NCI-H2227 treated with DMSO at 0.1 percent for 48 hours (cell line): ENCODE data around the gene ZSCAN1.

Source experiments
- DNase-seq: peaks from one replicate; lab custom pipeline; 2025; lab: John Stamatoyannopoulos, UW

ZSCAN1 gene

DNA sequence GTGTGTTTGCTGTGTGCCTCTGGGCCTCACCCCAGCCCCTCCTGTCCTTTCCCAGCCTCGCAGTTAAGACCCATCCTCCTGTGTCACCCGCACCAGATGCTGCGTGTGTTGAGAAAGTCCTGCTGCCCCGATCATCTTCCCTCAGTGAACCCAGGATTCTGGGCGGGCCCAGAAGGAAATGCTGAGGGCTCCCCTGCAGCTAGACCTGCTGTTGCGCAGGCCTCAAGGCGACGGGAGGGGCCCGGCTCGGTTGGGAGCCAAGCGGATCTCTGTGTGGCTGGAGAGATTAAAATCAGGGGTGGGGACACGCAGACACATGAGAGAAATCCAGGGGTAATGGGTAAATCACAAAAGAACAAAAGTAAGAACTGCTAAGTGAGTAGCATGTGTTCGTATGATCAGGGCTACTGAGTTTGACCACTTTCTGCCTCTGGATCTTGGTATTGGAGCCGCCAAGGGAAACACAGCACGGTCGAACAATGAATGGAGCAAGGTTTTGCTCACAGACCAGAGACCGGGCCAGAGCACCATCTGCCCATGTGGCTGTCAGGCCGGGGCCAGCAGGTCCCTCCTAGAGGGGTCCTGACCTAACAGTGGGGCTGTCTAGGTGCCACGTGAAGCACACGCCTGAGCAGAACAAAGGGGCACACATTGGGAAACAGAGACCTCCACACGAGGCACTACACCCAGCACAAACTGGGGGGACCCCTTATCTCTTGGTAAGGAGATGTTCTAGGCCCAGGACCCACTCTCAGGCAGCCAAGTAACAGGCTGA, 7.1 kb downstream of the ZSCAN1 start:
- DNase-seq: no peak

DNA sequence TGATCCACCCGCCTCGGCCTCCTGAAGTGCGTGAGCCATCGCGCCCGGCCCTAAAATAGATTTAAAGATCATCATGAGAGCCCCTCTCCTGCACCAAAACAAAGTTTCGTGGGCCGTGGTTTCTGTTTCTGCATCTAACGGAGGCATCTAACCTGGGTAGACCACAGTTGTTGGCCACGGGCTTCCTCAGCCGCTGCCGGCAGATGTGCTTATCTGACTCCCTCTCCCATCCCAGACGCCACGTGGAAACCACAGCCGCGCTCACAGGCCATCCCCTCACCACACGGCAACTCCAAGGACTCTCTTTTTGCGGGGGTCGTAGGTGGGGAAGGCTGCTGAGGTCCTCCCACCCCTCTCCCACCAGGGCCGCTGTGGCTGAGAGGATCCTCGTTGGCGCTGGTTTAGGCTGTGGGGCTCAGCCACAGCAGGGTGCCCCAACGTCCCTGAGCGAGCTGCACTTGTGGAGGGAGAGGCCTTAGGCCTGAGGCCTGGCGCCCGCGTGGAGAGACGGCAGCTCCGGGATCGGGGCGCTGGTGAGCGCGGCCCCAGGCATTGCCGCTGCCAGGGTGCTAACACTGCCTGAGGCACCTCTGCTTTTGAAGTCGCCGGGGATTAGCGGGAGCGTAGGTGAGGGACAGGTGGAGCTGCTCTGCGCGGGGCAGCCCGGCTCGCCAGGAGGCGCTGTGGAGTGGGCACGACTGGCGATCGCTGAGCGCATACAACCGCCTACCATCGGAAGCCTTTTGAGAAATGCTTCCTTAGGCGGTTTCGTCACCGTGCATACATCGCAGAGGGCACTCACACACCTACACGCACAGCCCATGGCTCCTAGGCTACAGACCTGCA, 8.9 kb downstream of the ZSCAN1 start:
- DNase-seq: no peak

DNA sequence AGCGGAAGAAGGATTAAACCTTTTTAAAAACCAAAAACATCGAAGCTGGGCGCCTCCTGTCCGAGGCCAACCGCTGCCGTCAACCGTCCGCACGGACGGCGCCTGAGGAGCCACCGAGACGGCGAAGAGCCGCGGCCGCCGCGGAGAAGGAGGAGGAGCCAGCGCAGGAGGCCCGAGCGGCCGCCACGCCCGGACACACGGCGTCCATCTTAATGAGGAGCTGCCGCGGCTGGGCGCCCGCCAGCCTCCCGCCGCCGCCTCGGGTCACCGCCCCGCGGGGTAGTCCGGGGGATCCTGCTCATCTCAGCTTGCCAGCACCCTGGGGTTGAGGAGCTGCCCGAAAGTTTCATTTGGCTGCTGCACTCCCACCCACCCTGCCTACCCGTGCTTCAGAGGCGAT, 10.6 kb downstream of the ZSCAN1 start:
- no peak for DNase-seq

DNA sequence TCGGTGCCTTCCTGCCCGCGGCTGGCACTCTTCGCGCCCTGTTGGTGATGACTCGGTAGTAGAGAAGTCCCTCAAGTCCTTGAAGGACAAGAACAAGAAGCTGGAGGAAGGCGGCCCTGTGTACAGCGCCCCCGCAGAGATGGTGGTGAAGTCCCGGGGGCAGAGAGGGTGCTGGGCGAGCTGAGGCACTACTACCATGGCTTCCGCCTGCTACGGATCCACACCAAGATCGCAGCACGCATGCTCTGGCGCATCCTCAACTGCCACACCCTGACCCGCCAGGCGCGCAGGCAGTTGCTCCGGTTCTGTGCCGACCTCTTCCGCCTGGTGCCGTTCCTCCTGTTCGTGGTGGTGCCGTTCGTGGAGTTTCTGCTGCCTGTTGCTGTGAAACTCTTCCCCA, 11.1 kb downstream of the ZSCAN1 start:
- no peak for DNase-seq

DNA sequence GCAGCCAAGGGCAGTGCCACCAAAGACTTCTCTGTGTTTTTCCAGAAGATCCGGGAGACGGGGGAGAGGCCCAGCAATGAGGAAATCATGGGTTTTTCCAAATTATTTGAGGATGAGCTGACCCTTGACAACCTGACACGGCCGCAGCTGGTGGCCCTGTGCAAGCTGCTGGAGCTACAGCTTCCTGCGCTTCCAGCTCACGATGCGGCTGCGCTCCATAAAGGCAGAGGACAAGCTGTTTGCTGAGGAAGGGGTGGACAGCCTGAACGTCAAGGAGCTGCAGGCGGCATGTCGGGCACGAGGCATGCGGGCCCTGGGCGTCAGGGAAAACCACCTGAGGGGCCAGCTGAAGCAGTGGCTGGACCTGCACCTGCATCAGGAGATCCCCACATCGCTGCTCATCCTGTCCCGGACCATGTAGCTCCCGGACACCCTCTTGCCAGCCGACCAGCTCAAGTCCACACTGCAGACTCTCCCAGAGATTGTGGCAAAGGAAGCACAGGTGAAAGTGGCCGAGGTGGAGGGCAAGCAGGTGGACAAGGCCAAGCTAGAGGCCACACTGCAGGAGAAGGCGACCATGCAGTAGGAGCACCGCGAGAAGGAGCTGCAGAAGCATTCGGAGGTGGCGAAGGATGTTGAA, 11.7 kb downstream of the ZSCAN1 start:
- DNase-seq: no peak

DNA sequence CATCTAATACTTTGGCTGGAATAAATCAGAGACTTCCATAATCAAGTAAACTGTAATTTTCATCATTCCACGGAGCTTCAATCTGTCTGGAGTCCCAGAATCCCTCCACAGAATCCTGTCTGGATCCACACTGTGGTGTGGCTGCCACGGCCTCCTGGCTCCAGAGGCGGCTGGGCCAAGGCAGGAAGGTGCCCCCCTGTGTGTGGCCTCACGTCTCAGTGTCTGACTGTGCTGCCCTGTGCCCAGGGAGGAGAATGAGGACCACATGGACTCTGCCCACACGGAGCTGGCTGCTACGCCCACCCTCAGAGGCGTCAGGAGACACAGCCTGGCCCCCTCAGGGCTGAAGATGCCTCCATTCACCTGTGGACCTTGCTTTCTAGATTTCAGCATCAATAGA, 13.0 kb downstream of the ZSCAN1 start:
- no peak for DNase-seq

DNA sequence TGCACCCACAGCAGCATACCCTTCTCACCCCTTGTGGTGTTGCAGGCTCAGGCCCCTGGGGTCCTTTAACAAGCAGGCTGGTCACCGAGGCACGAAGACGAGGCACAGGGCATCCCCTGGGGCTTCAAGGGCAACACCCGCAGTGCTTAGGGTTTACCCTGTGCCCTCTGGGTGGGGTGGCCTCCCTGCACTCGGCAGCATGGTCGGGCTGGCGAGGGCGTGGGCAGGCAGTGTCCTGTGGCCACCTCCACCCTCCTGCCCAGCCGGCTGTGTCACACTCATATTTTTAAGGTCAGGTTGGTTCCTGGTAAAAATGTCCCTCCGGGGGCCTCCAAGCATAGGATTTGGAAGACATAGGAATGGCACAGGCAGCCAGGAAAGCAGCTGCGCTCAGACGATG, 13.8 kb downstream of the ZSCAN1 start:
- no peak for DNase-seq

DNA sequence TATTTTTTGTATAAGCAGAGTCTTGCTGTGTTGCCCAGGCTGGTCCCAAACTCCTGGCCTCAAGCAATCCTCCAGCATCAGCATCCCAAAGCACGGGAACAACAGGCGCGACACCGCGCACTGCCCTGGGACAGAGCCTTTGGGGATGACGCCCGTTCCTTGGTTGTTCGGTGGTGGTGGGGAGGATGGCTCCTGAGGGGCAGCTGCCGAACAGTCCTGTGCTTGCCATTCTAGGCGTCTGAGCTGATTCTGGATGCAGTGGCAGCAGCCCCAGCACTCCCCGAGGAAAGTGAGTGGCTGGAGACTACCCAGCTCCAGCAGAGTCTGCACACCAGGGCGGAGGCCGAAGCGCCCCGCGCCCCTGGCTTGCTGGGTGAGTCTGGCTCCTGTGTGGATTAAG, 18.4 kb downstream of the ZSCAN1 start:
- DNase-seq: no peak

DNA sequence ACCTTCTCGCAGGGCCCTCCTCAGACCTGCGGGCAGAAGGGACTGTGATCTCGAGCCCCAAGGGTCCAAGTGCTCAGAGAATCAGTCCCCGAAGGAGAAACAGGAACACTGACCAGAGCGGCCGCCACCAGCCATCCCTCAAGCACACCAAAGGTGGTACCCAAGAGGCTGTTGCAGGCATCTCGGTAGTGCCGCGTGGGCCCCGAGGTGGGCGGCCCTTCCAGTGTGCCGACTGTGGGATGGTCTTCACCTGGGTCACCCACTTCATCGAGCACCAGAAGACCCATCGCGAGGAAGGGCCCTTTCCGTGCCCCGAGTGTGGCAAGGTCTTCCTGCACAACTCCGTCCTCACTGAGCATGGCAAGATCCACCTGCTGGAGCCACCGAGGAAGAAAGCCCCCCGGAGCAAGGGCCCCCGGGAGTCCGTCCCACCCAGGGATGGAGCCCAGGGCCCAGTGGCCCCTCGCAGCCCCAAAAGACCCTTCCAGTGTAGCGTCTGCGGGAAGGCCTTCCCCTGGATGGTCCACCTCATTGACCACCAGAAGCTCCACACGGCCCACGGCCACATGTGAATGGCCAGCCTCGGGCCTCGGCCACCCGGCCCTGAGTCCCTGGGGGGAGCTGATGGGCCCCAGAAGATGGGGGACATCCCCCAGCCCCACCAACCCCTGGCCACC, 19.8 kb downstream of the ZSCAN1 start:
- no peak for DNase-seq

DNA sequence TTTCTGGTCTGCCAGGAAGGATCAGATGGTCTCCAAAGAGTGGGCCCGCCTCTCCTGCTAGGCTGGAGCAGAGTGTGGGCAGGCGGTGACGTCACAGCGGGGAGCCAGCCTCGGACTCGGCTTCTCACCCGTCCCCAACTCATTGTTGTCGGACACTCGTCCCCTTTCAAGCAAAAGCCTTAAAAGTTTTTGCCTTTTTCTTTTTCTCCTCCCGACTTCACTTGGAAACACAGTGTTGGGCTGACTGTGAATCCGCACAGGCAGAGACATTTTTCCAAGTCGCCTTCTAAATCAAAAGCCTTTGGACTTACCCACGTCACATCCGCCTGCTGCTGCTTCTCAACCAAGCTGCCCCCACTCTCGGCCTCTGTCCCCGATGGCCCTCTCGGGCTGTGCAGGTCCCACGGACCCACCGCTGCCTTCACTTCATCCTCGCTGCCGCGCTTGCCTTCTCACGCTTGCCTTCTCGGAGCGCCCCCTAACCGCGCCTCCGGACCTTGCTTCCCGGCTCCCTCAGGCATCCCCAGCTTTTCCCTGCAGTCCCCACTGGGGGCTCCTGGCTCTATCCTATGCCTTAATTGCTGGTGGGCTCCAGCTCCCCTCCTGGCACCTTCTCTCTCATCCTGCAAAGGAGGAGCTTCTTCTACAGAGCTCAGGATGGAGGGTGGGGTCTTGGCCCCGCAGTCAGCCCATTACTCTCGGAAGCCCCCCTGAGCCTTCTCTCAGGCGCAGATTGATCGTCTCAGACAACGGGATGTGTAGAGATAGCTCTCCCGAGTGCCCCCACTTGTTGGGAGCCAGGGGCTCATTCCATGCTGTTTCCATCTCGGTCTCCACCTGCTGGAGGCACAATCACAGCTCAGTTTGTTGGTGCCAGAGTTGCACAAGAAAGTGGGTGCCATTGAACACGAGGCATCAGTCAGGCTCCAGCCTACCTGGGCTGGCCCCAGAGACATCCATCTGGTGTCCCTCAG, 21.4 kb downstream of the ZSCAN1 start:
- DNase-seq: peak; percentile 64

DNA sequence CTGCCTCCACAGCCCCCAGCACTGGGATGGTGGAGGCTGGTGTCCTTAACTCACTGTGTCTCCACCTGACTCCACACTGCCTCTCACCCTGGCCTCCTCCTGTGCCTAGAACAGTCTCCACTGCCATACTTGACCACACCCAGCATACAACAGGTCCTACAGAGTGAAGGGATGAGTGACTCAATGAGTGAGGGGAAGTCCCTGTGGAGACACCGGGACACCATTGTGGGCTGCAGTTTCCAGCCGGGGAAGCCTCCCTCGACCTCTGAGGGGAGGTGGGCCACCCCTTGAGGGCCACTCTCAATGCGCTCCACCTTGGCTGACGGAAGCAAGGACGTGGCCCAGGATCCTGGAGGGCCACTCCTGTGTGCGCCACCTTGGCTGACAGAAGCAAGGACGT, 22.4 kb downstream of the ZSCAN1 start:
- DNase-seq: no peak

DNA sequence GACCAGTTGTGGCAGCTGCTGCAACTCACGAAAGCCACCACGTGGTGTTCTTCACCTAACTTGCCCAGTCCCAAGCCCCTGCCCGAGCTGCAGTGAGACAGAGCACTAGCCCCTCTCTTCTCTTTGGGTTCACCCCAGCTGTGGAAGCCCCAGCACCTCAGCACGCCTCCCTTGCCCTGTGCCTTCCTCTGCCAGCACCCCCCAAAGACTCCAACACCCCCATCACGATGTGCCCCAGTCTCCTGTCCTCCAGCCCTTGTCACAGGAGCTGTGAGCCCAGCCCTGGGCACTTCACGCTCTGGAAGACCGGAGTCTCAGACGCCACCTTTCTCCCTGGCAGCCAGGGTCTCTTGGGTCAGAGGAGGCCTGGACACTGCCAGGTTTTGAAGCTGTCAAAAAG, 23.0 kb downstream of the ZSCAN1 start:
- no peak for DNase-seq

DNA sequence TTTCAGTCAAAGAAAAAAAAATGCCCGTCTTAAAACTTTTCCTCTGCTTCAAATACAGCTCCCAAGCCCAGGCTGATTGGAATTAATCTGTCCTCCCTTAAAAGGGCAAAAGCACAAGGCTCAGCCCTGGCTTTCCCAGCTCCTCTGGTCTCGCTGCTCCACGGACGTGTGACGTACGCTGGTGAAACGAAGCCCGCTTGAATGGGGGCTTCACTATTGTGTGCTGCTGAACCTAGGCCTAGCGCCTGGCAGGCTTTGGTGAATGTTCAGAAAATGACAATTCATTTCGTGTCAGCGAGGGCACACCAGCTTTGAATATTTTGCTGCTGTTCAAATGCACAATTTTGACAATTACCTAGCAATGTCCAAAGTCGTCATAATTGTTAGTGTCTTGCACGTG, 24.6 kb downstream of the ZSCAN1 start:
- DNase-seq: no peak

DNA sequence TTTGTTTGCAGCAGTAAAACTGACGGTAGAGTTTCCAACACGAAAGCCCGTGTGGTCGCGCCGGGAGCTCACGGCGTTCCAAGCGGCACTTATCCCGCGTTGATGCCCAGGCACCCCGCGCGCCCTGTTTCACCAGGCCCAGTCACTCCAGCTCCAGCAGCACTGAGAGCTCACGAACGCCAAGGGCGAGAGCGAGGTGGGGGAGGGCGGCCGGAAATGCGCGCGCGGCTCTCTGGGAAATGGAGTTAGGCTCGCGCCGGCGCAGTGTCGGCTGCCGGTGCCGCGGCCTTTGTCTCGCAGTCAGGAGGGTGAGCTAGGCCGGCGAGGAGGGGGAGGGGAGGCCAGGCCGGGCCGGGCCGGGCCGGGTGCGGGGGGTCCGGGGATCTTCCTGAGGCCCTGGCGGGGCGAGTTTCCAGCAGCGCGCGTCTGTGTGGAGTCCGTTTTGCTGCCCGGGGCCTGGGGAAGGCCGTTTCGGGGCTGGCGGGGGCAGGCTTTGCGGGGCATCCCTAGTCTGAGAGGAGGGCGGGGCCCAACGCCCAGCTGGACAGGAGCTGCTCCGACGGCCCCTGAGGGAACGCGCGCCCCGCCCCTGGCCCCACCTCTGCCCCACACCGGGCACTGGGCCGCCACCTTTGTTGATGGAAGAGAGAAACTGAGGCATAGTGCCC, 25.3 kb downstream of the ZSCAN1 start, which contains the start of gene ZNF135:
Gene ZNF135 (plus strand): TSS at position 280 of the 668 bp plus-strand sequence. CDS start 721 bp downstream, outside the sequence.
- DNase-seq: peak; percentile 75

DNA sequence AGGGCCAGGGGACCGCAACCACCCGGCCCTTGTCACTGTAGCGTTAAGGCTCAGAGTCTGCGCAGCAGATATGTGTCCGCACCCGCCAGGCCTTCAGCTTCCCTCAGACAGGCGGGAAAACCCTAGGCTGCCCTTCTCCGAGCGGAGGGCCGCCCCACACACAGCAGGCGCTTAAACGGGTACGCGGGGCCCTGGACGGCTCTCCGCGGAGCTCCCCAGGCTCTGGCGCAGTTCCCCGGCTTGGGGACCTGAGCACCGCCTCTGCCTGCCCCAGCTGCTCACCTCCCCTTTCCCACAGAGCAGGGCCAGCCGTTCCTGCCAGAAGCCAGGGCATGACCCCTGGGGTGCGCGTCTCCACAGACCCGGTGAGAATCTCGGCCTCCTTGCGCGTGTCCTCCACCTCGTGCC, 25.9 kb downstream of the ZSCAN1 start:
- DNase-seq: no peak

DNA sequence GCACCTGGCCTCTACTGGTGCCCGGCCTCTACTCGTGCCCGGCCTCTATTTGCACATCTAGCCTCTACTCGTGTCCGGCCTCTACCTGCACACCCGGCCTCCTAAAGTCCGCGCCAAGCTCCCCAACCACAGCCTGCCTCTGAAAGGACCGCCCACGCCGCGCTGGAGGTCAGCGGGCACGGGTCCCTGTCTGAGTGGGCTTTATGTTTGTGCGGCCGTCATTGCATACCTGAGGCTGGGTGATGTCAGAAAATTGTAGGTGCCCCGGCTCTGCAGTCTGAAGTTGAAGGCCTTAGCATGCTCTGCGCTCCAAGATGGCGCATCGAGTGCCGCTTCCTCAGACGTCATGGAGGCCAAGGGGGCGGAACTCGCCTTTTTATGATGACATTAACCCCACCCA, 26.4 kb downstream of the ZSCAN1 start:
- DNase-seq: no peak

DNA sequence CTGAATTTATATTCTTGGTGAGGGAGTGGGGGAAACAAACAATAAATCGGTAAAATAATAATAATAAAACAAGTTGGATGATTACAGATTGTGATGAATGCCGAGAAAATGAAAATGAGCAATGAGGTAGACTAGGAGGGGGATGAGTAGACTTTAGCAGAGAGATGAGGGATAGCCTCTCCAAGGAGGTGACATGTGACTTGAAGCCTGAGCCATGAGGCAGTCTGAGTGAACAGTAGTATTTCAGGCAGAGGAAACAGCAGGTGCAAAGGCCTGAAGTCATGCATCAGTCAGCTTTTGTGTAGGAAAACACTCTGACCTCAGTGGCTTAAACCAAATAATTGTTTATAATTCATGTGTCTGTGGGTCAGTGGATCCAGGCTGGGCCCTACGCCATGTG, 29.9 kb downstream of the ZSCAN1 start:
- DNase-seq: no peak

DNA sequence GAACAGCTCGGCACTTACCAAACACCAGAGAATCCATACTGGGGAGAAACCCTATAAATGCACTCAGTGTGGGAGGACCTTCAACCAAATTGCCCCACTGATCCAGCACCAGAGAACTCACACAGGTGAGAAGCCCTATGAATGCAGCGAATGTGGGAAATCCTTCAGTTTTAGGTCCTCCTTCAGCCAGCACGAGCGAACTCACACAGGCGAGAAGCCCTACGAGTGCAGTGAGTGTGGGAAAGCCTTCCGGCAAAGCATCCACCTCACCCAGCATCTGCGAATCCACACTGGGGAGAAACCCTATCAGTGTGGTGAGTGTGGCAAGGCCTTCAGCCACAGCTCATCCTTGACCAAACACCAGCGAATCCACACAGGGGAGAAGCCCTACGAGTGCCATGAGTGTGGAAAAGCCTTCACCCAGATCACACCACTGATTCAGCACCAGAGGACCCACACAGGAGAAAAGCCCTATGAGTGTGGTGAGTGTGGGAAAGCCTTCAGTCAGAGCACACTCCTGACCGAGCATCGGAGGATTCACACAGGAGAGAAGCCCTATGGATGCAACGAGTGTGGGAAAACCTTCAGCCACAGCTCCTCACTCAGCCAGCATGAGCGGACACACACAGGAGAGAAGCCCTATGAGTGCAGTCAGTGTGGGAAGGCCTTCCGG, 33.6 kb downstream of the ZSCAN1 start:
- DNase-seq: no peak

DNA sequence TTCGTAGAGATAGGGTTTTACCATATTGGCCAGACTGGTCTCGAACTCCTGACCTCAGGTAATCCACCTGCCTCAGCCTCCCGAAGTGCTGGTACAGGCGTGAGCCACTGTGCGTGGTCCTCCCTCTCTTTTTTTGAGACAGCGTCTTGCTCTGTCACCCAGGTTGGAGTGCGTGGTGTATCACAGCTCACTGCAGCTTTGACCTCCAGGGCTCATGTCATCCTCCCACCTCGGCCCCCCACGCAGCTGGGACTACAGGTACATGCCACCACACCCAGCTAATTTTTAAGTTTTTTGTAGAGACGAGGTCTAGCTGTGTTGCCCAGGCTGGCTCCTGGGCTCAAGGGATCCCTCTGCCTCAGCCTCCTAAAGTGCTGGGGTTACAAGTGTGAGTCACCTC, 46.0 kb downstream of the ZSCAN1 start:
- DNase-seq: no peak

DNA sequence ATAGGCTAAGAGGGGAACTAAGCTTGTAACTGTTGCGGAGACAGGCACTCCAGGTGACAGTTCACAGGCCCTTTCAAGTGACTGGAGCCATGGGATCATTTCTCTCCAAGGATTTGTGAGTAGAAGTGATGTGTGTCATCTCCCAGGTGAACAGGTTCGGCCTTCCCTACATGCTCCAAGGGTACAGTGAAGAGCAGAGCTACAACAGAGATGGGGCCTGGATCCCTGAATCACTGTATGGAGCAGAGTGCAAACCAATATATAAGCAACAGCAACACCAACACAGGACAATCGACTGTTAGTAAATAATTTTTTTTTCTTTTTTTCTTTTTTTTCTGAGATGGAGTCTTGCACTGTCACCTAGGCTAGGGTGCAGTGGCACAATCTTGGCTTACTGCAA, 49.2 kb downstream of the ZSCAN1 start:
- DNase-seq: no peak
